HCT116 (cell line): Measurements from ENCODE around the gene KIAA0319L. TPM values are rescaled to one million over a fixed set of nuclear protein-coding genes. Genes with fewer than 3 reads are reported as not detected.

ENCODE experiments used
- ATAC-seq: fragments of 200-7000 bp; cut with Tn5 transposase; 2 replicates; pipeline ENCODE4 v1.9.1; 2020; ENCODE audit warnings: mild to moderate bottlenecking, moderate library complexity
- BruUV-seq: library from RNA; stranded (reverse); fragments of 400-500 nt; replicated peaks from 2 replicates; lab custom pipeline; 2021; lab: Mats Ljungman, UMichigan
- CTCF ChIA-PET: fragments of 300-600 bp; sonication (Branson Sonifier 250); formaldehyde crosslinking; loops from one replicate; lab custom pipeline; 2021; ENCODE audit warnings: antibody characterized with exemption; lab: Charles Lee
- POLR2A ChIA-PET: fragments of 300-600, 350-600 bp; sonication (Branson Sonifier 250); formaldehyde crosslinking; loops from one replicate; lab custom pipeline; 2021; ENCODE audit warnings: antibody characterized with exemption; lab: Charles Lee
- RAD21 ChIA-PET, 2 experiments: fragments of 300-600 bp; sonication (Branson Sonifier 250); formaldehyde crosslinking; loops; one replicate each; lab custom pipeline; 2023; ENCODE audit warnings: low total read pairs in 2 of 2; ENCODE audit not compliant: uncharacterized antibody in 2 of 2, unreplicated experiment in 2 of 2, low non-redundant PET in 1 of 2; lab: Charles Lee
- DNase-seq: peaks from one replicate; pipeline ENCODE4 v3.0.0-alpha.2; 2010; ENCODE audit warnings: low read depth, low spot score
- H2AFZ ChIP-seq: fragments of 200-600 bp; shearing (Covaris generic), sonication (generic); 2 replicates; pipeline ENCODE4 v1.6.1; 2017; ENCODE audit warnings: low read depth, mixed run types, mixed read lengths, antibody characterized with exemption, low read length; ENCODE audit not compliant: poor library complexity, severe bottlenecking
- H3K27ac ChIP-seq: 2 replicates; pipeline ENCODE4 v1.5.1; 2012; ENCODE audit warnings: low read depth, low read length
- H3K27me3 ChIP-seq: fragments of 200-600 bp; sonication (generic); 2 replicates; pipeline ENCODE4 v1.6.1; 2016; ENCODE audit warnings: mixed run types, low read length, mixed read lengths; ENCODE audit not compliant: insufficient read depth
- H3K36me3 ChIP-seq, 2 experiments: fragments of 200-500 bp in 1 of 2; fragments of 200-600 bp in 1 of 2; sonication (Bioruptor generic) in 1 of 2; sonication (generic) in 1 of 2; 2 replicates each; pipeline versions ENCODE4 v1.5.1 to v1.6.1; 2014 to 2016; ENCODE audit warnings: low read length in 2 of 2, inconsistent platforms in 1 of 2, mixed read lengths in 1 of 2, mixed run types in 1 of 2; ENCODE audit not compliant: insufficient read depth in 2 of 2, control insufficient read depth in 1 of 2
- H3K4me1 ChIP-seq, 2 experiments: fragments of 200-600 bp in 1 of 2; sonication (generic) in 1 of 2; 2 replicates each; pipeline versions ENCODE4 v1.5.1 to v1.6.1; 2012 to 2017; ENCODE audit warnings: low read length in 2 of 2, inconsistent platforms in 1 of 2, mild to moderate bottlenecking in 1 of 2, mixed read lengths in 1 of 2, mixed run types in 1 of 2, moderate library complexity in 1 of 2; ENCODE audit not compliant: insufficient read depth in 2 of 2, control insufficient read depth in 1 of 2
- H3K4me2 ChIP-seq: fragments of 200-600 bp; sonication (generic); 2 replicates; pipeline ENCODE4 v1.6.1; 2017; ENCODE audit warnings: mixed run types, low read length, mixed read lengths
- H3K4me3 ChIP-seq, 2 experiments: fragments of 200-600 bp in 1 of 2; sonication (generic) in 1 of 2; replicated peaks in 1 of 2; 2 replicates each; pipeline ENCODE4 v1.5.1; 2011 to 2016; ENCODE audit warnings: low read length in 2 of 2, control low read depth in 1 of 2, low read depth in 1 of 2, mild to moderate bottlenecking in 1 of 2, mixed read lengths in 1 of 2, mixed run types in 1 of 2
- H3K79me2 ChIP-seq: fragments of 200-600 bp; sonication (generic); 2 replicates; pipeline ENCODE4 v1.6.1; 2017; ENCODE audit warnings: mild to moderate bottlenecking, mixed run types, low read length, moderate library complexity, mixed read lengths; ENCODE audit not compliant: insufficient read depth
- H3K9ac ChIP-seq: fragments of 200-600 bp; sonication (generic); 2 replicates; pipeline ENCODE4 v1.6.1; 2016; ENCODE audit warnings: low read length, mixed read lengths
- H3K9me2 ChIP-seq: fragments of 200-600 bp; sonication (generic), shearing (Covaris generic); 2 replicates; pipeline ENCODE4 v1.6.1; 2017; ENCODE audit warnings: mixed run types, mild to moderate bottlenecking, moderate library complexity; ENCODE audit not compliant: insufficient read depth
- H3K9me3 ChIP-seq, 2 experiments: fragments of 200-500 bp in 1 of 2; fragments of 200-600 bp in 1 of 2; sonication (Bioruptor generic) in 1 of 2; sonication (generic) in 1 of 2; 2 replicates each; pipeline ENCODE4 v1.6.1; 2014 to 2017; ENCODE audit warnings: low read length in 2 of 2, mixed read lengths in 2 of 2, inconsistent platforms in 1 of 2, low read depth in 1 of 2, mild to moderate bottlenecking in 1 of 2, mixed run types in 1 of 2, moderate library complexity in 1 of 2; ENCODE audit not compliant: control insufficient read depth in 1 of 2, insufficient read depth in 1 of 2
- H4K20me1 ChIP-seq: fragments of 200-600 bp; sonication (generic), shearing (Covaris generic); 2 replicates; pipeline ENCODE4 v1.6.1; 2017; ENCODE audit warnings: mixed run types, mild to moderate bottlenecking, moderate library complexity; ENCODE audit not compliant: insufficient read depth
- CEBPB ChIP-seq: IDR thresholded peaks from 2 replicates; pipeline ENCODE4 v1.6.1; 2012; ENCODE audit warnings: low read depth
- EGR1 ChIP-seq: IDR thresholded peaks from 2 replicates; pipeline ENCODE4 v1.6.1; 2012; ENCODE audit warnings: low read depth
- ELF1 ChIP-seq: IDR thresholded peaks from 2 replicates; pipeline ENCODE4 v1.6.1; 2012; ENCODE audit warnings: low read depth, borderline replicate concordance
- EZH2 ChIP-seq: fragments of 200-600 bp; sonication (generic); IDR thresholded peaks from 2 replicates; pipeline ENCODE4 v1.6.1; 2017; ENCODE audit warnings: antibody characterized with exemption, mixed run types
- EZH2phosphoT487 ChIP-seq: fragments of 200-600 bp; IDR thresholded peaks from 2 replicates; pipeline ENCODE4 v1.6.1; 2018; ENCODE audit warnings: antibody characterized with exemption, borderline replicate concordance
- FOSL1 ChIP-seq: IDR thresholded peaks from 2 replicates; pipeline ENCODE4 v1.6.1; 2012; ENCODE audit warnings: low read depth
- JUND ChIP-seq: IDR thresholded peaks from 2 replicates; pipeline ENCODE4 v1.6.1; 2012
- MAX ChIP-seq: IDR thresholded peaks from 2 replicates; pipeline ENCODE4 v1.6.1; 2012
- POLR2A ChIP-seq: IDR thresholded peaks from 2 replicates; pipeline ENCODE4 v1.7.0; 2011; ENCODE audit warnings: borderline replicate concordance; ENCODE audit not compliant: insufficient read depth, insufficient read length; ENCODE audit errors: extremely low read depth
- POLR2AphosphoS5 ChIP-seq: IDR thresholded peaks from 2 replicates; pipeline ENCODE4 v1.6.1; 2011; ENCODE audit warnings: mild to moderate bottlenecking, low read depth, low read length, moderate library complexity
- RAD21 ChIP-seq: IDR thresholded peaks from 2 replicates; pipeline ENCODE4 v1.6.1; 2012; ENCODE audit warnings: low read depth, mild to moderate bottlenecking
- SIN3A ChIP-seq: IDR thresholded peaks from 2 replicates; pipeline ENCODE4 v1.6.1; 2012; ENCODE audit warnings: low read depth
- SP1 ChIP-seq: IDR thresholded peaks from 2 replicates; pipeline ENCODE4 v1.6.1; 2012; ENCODE audit warnings: low read depth
- SRF ChIP-seq: IDR thresholded peaks from 2 replicates; pipeline ENCODE4 v1.6.1; 2012; ENCODE audit warnings: low read depth
- YY1 ChIP-seq: IDR thresholded peaks from 2 replicates; pipeline ENCODE4 v1.6.1; 2011; ENCODE audit warnings: low read length, low read depth, moderate library complexity, mild to moderate bottlenecking; ENCODE audit not compliant: insufficient replicate concordance; ENCODE audit errors: extremely low read depth
- ZFX ChIP-seq: fragments of 450-650 bp; IDR thresholded peaks from 2 replicates; pipeline ENCODE4 v1.6.1; 2017
- ZNF274 ChIP-seq: fragments of 200-500 bp; sonication (Bioruptor generic); IDR thresholded peaks from 2 replicates; pipeline ENCODE4 v1.6.1; 2014; ENCODE audit warnings: mild to moderate bottlenecking, low read depth, low read length, inconsistent platforms
- intact Hi-C: fragments of 100-400 bp; cut with micrococcal nuclease; formaldehyde crosslinking; loops from 2 replicates; pipeline ENCODE4 v1.10.0; 2022
- total RNA-seq: library from RNA; stranded (reverse); gene quantifications from one replicate; pipeline ENCODE4 v1.2.1, GENCODE V29; 2021; ENCODE audit not compliant: unreplicated experiment
- TF ChIP-seq, protein P1 (sequence below): IDR thresholded peaks from 2 replicates; pipeline ENCODE4 v1.6.1; 2012
- TF ChIP-seq, protein P2 (sequence below): IDR thresholded peaks from 2 replicates; pipeline ENCODE4 v1.6.1; 2012; ENCODE audit warnings: low read depth

Gene KIAA0319L
- total RNA-seq, 1 experiment from 2014 or later: 35.6 TPM

- Histone ChIP-seq H3K4me2 (no peak overlapping the region), H3K4me3 (no peak overlapping the region), H3K79me2 (no peaks in the 10 kb centered on the region), H3K9me3 (no peaks in the 10 kb centered on the region), H3K36me3 (peaks cover 33 to 34% of the 10 kb centered on the region in 2 experiments), H3K4me1 (no peaks in the 10 kb centered on the region), H2AFZ (no peak overlapping the region), H3K9ac (no peak overlapping the region), H3K27ac (no peak overlapping the region), H4K20me1 (no peaks in the 10 kb centered on the region), H3K27me3 (no peaks in the 10 kb centered on the region), H3K9me2 (no peaks in the 10 kb centered on the region)
- ChIA-PET POLR2A (no interaction called here), CTCF (no interaction called here), RAD21 (no interaction called here)
- intact Hi-C loops: no loop called here
- TF ChIP-seq FOSL1 (no peak), ZFX (no peak), SRF (no peak), JUND (no peak), POLR2AphosphoS5 (no peak)
- no TSS peak for BruUV-seq
- no peak for DNase-seq
- no peak for ATAC-seq
Observed at GRCh38 chr1:35398739-35399138, 158.5 kb downstream of the KIAA0319L start.

DNA sequence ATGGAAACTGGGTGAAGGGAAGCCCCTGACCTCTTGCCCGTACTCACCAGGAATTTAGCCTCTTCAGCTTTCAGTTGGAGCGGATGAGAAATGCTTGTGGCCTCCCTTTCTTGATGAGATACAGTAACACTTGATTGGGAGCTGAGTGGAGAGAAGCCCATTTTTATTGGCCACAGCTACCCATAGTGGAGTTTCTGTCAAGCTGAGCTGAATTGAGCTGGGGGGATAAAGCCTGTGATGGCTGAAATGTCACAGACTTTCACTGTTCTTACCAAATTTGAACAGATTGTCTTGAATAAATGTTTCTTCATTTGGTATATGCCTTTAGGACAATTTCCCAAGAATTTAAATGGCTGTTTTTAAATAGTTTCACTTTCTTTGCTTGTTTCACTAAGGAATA is 162.8 kb downstream of the KIAA0319L start:
- Histone ChIP-seq H3K4me3 (no peak overlapping the region), H4K20me1 (no peaks in the 10 kb centered on the region; the same call in 1 of the 2 replicates), H3K27ac (no peak overlapping the region), H3K4me2 (no peak overlapping the region), H2AFZ (no peak overlapping the region), H3K27me3 (no peaks in the 10 kb centered on the region), H3K9me3 (no peaks in the 10 kb centered on the region), H3K4me1 (no peaks in the 10 kb centered on the region), H3K36me3 (peaks cover 26 to 34% of the 10 kb centered on the region in 2 experiments), H3K9ac (no peak overlapping the region), H3K9me2 (no peaks in the 10 kb centered on the region), H3K79me2 (no peaks in the 10 kb centered on the region)
- DNase-seq (no peak), ATAC-seq (no peak)
- ChIA-PET POLR2A (interaction anchor here (0.7 kb wide), 1 partner anchor 11 kb away, joined by 3 read pairs; no protein-coding TSS in a partner anchor), CTCF (no interaction called here), RAD21 (no interaction called here)
- intact Hi-C loops: no loop called here
- no TSS peak for BruUV-seq
- TF ChIP-seq ZNF274 (no peak), FOSL1 (no peak), YY1 (no peak), EGR1 (no peak), SP1 (no peak), SIN3A (no peak), JUND (no peak), ZFX (no peak), POLR2AphosphoS5 (no peak), CEBPB (no peak), EZH2phosphoT487 (no peak), MAX (no peak), EZH2 (no peak), ELF1 (no peak), RAD21 (no peak), POLR2A (no peak)
- TF ChIP-seq, protein P1, sequence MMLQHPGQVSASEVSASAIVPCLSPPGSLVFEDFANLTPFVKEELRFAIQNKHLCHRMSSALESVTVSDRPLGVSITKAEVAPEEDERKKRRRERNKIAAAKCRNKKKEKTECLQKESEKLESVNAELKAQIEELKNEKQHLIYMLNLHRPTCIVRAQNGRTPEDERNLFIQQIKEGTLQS: no peak
- TF ChIP-seq, protein P2, sequence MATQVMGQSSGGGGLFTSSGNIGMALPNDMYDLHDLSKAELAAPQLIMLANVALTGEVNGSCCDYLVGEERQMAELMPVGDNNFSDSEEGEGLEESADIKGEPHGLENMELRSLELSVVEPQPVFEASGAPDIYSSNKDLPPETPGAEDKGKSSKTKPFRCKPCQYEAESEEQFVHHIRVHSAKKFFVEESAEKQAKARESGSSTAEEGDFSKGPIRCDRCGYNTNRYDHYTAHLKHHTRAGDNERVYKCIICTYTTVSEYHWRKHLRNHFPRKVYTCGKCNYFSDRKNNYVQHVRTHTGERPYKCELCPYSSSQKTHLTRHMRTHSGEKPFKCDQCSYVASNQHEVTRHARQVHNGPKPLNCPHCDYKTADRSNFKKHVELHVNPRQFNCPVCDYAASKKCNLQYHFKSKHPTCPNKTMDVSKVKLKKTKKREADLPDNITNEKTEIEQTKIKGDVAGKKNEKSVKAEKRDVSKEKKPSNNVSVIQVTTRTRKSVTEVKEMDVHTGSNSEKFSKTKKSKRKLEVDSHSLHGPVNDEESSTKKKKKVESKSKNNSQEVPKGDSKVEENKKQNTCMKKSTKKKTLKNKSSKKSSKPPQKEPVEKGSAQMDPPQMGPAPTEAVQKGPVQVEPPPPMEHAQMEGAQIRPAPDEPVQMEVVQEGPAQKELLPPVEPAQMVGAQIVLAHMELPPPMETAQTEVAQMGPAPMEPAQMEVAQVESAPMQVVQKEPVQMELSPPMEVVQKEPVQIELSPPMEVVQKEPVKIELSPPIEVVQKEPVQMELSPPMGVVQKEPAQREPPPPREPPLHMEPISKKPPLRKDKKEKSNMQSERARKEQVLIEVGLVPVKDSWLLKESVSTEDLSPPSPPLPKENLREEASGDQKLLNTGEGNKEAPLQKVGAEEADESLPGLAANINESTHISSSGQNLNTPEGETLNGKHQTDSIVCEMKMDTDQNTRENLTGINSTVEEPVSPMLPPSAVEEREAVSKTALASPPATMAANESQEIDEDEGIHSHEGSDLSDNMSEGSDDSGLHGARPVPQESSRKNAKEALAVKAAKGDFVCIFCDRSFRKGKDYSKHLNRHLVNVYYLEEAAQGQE: no peak
